HFF-Myc (cell line): ENCODE data around the gene SHROOM1.

ENCODE experiments used
- DNase-seq: peaks from one replicate; pipeline ENCODE4 v3.0.0-alpha.2; 2011; ENCODE audit warnings: low read depth; ENCODE audit errors: extremely low read depth
- H3K4me3 ChIP-seq: replicated peaks from 2 replicates; pipeline ENCODE4 v1.5.1; 2011; ENCODE audit warnings: low read depth, mild to moderate bottlenecking, control low read depth, low read length
- TF ChIP-seq, protein P1 (sequence below): IDR thresholded peaks from 2 replicates; pipeline ENCODE4 v1.5.1; 2012; ENCODE audit warnings: mild to moderate bottlenecking, low read depth, low read length, control low read depth; ENCODE audit errors: missing control alignments

The SHROOM1 gene

DNA sequence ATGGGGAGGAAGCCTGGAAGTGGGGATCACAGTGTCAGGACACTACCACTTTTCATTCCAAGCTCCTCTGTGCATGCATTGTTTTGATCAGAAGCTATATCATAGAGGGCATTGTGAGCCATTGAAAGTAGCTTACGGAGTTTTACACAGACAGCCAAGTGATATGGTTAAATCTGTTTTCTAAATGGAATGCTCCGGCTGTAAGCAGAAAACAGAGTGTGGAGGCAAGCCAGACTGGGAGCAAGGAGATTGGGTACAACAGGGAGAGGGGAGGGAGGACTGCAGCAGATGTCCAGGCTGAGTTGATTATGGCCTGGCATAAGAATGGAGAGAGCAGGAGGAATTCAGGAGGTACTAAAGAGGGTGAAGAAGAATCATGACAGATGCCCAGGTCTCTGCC is 32.8 kb downstream of the SHROOM1 start:
- no peak for DNase-seq
- H3K4me3 ChIP-seq: no peak overlapping the region
- TF ChIP-seq, protein P1, sequence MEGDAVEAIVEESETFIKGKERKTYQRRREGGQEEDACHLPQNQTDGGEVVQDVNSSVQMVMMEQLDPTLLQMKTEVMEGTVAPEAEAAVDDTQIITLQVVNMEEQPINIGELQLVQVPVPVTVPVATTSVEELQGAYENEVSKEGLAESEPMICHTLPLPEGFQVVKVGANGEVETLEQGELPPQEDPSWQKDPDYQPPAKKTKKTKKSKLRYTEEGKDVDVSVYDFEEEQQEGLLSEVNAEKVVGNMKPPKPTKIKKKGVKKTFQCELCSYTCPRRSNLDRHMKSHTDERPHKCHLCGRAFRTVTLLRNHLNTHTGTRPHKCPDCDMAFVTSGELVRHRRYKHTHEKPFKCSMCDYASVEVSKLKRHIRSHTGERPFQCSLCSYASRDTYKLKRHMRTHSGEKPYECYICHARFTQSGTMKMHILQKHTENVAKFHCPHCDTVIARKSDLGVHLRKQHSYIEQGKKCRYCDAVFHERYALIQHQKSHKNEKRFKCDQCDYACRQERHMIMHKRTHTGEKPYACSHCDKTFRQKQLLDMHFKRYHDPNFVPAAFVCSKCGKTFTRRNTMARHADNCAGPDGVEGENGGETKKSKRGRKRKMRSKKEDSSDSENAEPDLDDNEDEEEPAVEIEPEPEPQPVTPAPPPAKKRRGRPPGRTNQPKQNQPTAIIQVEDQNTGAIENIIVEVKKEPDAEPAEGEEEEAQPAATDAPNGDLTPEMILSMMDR: no peak

DNA sequence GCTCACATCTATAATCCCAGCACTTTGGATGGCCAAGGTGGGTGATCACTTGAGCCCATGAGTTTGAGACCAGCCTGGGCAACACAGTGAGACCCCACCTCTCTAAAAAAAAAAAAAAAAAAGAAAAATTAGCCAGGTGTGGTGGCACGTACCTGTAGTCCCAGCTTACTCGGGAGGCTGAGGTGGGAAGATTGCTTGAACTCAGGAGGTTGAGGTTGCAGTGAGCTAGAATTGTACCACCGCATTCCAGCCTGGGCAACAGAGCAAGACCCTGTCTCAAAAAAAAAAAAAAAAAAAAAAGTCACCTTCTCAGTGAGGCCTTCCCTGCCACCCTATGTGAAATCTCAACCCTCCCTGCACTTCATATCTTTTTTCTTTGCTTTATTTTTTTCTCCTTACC is 39.4 kb downstream of the SHROOM1 start:
- no peak overlapping the region for H3K4me3 ChIP-seq
- TF ChIP-seq, protein P1: no peak
- DNase-seq: no peak

DNA sequence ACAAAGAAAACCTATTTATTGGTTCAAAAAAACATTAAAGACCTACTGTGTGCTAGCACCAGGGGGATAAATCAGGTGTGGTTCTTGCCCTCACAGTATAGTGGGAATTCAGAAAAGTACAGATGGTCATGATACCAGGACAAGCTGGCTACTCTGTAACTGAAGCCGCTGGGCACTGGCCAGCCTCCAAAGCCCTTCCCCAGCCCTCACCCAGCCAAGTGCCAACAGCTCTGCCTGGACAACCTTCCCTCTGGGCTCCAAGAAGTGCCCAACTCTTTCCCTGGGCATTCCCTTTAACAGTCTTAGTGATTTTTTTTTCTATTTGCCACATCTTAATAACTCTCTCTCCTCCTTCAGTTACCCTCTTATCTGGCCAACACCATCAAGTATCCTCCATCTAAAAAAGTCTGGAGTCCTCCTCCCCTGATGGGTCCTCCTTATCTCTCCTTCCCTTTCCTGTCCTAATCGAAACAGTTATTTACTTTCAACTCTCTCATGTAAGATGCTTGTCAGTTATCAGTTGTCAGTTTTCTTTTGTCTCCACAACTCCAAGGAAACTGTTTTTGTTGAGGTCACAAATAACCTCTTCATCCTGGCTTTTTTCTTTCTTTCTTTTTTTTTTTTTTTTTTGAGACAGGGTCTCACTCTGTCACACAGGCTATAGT is 40.1 kb downstream of the SHROOM1 start:
- TF ChIP-seq, protein P1: no peak
- no peak for DNase-seq
- H3K4me3 ChIP-seq: no peak overlapping the region

DNA sequence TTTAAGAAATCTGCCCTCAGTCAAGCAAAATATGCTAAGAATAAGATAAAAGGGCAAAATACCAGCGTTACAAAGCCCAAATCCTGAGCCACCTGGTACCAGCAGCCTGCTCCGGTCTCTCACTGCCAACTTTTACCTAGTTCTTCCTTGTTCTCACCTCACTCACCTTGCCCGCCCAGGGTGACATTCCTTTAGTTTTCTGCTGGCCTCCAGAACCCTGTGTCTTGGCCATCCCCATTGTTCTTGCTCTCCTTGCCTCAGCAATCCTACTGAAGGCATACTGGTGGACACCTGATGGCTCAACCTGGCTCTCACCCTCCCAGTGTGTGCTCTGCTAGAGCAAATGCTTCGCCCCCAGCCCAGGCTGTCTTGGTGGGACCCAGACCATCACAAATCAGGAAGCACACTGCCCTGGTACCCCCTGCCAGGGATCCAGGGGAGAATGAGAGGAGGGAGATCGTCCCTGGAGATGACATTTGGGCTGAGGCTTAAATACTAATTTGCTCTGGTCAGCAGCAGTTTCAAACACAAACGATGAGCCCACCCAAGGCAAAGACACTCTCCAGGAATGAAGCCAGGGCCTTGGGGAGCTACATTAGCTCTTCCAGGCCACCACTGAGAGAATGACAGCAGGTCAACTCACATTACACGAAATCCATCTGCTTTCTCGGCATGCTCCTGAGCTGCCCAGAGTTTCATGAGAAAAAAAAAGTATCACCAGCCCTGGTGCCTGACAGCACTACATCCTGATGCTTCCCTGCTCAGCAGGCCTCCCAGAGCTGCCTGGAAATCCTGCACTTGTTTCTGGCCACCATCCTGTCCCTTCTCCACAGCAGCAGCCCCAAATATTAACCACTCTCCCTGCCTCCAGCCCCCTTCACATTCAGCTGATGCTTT is 41.2 kb downstream of the SHROOM1 start:
- TF ChIP-seq, protein P1: no peak
- DNase-seq: no peak
- H3K4me3 ChIP-seq: no peak overlapping the region

DNA sequence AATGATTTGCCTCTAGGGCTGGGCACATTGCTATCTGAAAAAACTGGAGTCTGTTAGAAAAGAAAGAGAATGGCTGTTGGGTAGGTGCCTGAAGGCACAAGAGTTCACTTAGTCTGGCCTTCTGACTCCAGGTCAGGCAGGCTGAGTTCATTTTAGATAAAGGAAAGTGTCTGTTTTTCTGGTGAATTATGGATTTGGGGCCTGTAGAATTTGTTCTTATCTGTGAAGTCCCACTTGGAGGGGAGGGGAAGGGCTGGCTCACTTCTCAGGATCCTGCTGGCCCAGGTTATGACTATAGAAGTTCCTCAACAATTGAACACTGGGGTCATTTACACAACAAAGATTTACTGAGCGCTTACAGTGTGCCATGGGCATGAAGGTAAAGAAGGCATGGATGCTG is 41.9 kb downstream of the SHROOM1 start:
- no peak for DNase-seq
- TF ChIP-seq, protein P1: no peak
- no peak overlapping the region for H3K4me3 ChIP-seq

DNA sequence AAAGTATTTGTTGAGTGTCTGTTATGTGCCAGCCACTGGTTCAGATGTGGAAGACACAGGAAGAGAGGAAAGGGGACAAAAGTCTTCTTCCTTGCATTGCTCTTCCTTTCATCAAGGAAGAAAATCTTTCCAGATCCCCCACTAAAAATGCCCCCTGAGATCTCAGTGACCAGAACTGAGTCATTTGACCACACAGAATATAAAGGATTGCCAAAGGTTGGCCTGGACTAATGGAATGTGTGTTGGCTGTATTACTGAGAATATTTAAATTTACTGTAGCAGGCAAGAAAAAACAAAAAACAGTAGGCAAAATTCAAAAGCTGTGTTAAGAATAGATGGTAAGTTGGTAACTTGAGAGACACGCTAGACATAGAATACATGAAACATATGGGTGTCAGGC is 43.4 kb downstream of the SHROOM1 start:
- no peak overlapping the region for H3K4me3 ChIP-seq
- DNase-seq: no peak
- TF ChIP-seq, protein P1: no peak
